Uterus (tissue), 4 donors: Measurements from ENCODE around the gene DKK2. TPM values are rescaled to one million over a fixed set of nuclear protein-coding genes. Genes with fewer than 3 reads are reported as not detected.

Experiments used
- DNase-seq, 2 donors: peaks; one replicate each; pipeline ENCODE4 v3.0.0-alpha.2; 2019 to 2020
- H3K27ac ChIP-seq, 2 donors: fragments of 200-600 bp; sonication (generic); 1 replicate in 1 of 2; 2 replicates in 1 of 2; pipeline ENCODE4 v1.5.1; 2016 to 2018
- H3K27me3 ChIP-seq, 2 donors: fragments of 200-600 bp; sonication (generic); one replicate each; pipeline ENCODE4 v1.5.1; 2018 to 2019; ENCODE audit warnings: control low read depth in 1 of 2
- H3K36me3 ChIP-seq, 2 donors: fragments of 200-600 bp; sonication (generic); one replicate each; pipeline ENCODE4 v1.5.1; 2019; ENCODE audit warnings: control low read depth in 1 of 2
- H3K4me1 ChIP-seq, 2 donors: fragments of 200-600 bp; sonication (generic); one replicate each; pipeline ENCODE4 v1.5.1; 2018 to 2019; ENCODE audit warnings: control low read depth in 1 of 2
- H3K4me3 ChIP-seq, 2 donors: fragments of 200-600 bp; sonication (generic); 1 replicate in 1 of 2; 2 replicates in 1 of 2; pipeline ENCODE4 v1.5.1; 2018 to 2019; ENCODE audit warnings: mild to moderate bottlenecking in 1 of 2
- H3K9me3 ChIP-seq, 2 donors: fragments of 200-600 bp; sonication (generic); one replicate each; pipeline ENCODE4 v1.5.1; 2019; ENCODE audit warnings: control low read depth in 1 of 2
- CTCF ChIP-seq, 4 experiments: fragments of 200-600 bp in 2 of 4; fragments of 450-650 bp in 2 of 4; sonication (generic) in 2 of 4; IDR thresholded peaks; one replicate each; pipeline ENCODE4 v1.5.1; 2016 to 2019; ENCODE audit warnings: antibody characterized with exemption in 4 of 4, mild to moderate bottlenecking in 2 of 4, moderate library complexity in 1 of 4
- POLR2A ChIP-seq, 2 donors: fragments of 450-650 bp; IDR thresholded peaks; one replicate each; pipeline ENCODE4 v1.6.1; 2016; ENCODE audit warnings: antibody characterized with exemption in 2 of 2, mild to moderate bottlenecking in 1 of 2, moderate library complexity in 1 of 2
- intact Hi-C: fragments of 100-400 bp; cut with DNase I; formaldehyde crosslinking; loops from one replicate; pipeline ENCODE4 v1.15.1; 2023; ENCODE audit warnings: low total_unique reads
- total RNA-seq, 4 donors: library from RNA; depleted of rRNA in 3 of 4; stranded (reverse); fragments of >200 nt in 3 of 4; gene quantifications; one replicate each; pipeline versions ENCODE4 v1.1.0 to v1.2.4, GENCODE V29; 2014 to 2023
- donor health status: DM: yes; HTN: yes; CAD: no.

Gene DKK2
- total RNA-seq, 4 donors from 2014 or later, result 1.5 to 25.0 TPM; not detected in 2

GRCh38 chr4:106993827-106994226 is 42.3 kb downstream of the DKK2 start:
- H3K27ac ChIP-seq, result no peak overlapping the region
- H3K27me3 ChIP-seq, result no peaks in the 10 kb centered on the region
- H3K9me3 ChIP-seq, result no peaks in the 10 kb centered on the region
- H3K4me1 ChIP-seq, result no peaks in the 10 kb centered on the region
- no peak for TF ChIP-seq POLR2A (IDR thresholded peaks at IDR 0.05)
- no peak for TF ChIP-seq CTCF (IDR thresholded peaks at IDR 0.05)
- DNase-seq, result no peak
- intact Hi-C loops, result no loop called here
- no peaks in the 10 kb centered on the region for H3K36me3 ChIP-seq
- no peak overlapping the region for H3K4me3 ChIP-seq

DNA sequence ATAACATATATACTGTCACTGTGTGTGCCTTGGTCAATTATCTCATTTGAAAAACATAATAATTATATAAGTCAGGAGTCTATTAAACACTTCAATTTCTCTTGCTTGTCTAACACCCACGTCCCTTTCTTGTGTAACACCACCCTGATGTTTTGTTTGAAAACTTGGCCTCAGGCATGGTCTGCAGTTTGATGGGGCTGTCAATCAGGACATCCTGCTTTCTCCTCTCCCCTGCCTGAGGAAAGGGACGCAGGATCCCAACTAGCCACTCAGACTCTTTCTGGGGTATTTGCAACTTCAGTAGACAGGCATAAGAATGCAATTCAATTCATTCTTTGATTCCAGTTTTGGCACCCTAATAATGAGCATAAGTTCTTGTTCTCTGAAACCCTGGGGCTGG is 48.8 kb downstream of the DKK2 start:
- H3K36me3 ChIP-seq, result no peaks in the 10 kb centered on the region
- DNase-seq, result no peak
- TF ChIP-seq CTCF (IDR thresholded peaks at IDR 0.05) (no peak), POLR2A (IDR thresholded peaks at IDR 0.05) (no peak)
- H3K27me3 ChIP-seq, result no peaks in the 10 kb centered on the region
- H3K4me3 ChIP-seq, result no peak overlapping the region
- intact Hi-C loops, result no loop called here
- H3K9me3 ChIP-seq, result no peaks in the 10 kb centered on the region
- no peaks in the 10 kb centered on the region for H3K4me1 ChIP-seq
- no peak overlapping the region for H3K27ac ChIP-seq

GRCh38 chr4:106986486-106986885 is 49.6 kb downstream of the DKK2 start:
- intact Hi-C loops, result no loop called here
- no peaks in the 10 kb centered on the region for H3K27me3 ChIP-seq
- TF ChIP-seq POLR2A (IDR thresholded peaks at IDR 0.05) (no peak), CTCF (IDR thresholded peaks at IDR 0.05) (no peak)
- H3K27ac ChIP-seq, result no peak overlapping the region
- no peaks in the 10 kb centered on the region for H3K9me3 ChIP-seq
- H3K36me3 ChIP-seq, result no peaks in the 10 kb centered on the region
- no peak for DNase-seq
- no peaks in the 10 kb centered on the region for H3K4me1 ChIP-seq
- H3K4me3 ChIP-seq, result no peak overlapping the region

DNA sequence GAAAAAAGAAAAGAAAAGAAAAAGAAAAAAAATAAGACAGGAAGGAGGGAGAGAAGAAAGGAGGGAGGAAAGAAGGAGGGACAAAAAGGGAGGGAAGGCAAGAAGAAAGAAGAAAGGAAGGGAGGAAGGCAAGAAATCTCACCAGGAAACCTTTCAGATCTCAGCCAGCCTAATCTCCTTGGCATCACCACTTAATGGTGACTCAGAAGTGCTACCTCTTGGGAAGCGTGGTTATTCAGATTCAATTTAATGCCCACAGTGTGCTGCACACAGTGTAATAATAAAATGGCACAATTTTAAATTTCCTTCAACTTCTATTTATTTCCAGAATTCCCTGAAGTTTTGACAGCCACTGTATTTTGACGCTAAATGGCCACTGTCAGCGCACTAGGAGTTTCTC is 50.3 kb downstream of the DKK2 start:
- H3K36me3 ChIP-seq, result no peaks in the 10 kb centered on the region
- no peaks in the 10 kb centered on the region for H3K27me3 ChIP-seq
- no peaks in the 10 kb centered on the region for H3K9me3 ChIP-seq
- TF ChIP-seq POLR2A (IDR thresholded peaks at IDR 0.05), result no peak
- no peak for TF ChIP-seq CTCF (IDR thresholded peaks at IDR 0.05)
- H3K4me1 ChIP-seq, result no peaks in the 10 kb centered on the region
- no peak overlapping the region for H3K4me3 ChIP-seq
- H3K27ac ChIP-seq, result no peak overlapping the region
- no peak for DNase-seq
- intact Hi-C loops, result no loop called here

DNA sequence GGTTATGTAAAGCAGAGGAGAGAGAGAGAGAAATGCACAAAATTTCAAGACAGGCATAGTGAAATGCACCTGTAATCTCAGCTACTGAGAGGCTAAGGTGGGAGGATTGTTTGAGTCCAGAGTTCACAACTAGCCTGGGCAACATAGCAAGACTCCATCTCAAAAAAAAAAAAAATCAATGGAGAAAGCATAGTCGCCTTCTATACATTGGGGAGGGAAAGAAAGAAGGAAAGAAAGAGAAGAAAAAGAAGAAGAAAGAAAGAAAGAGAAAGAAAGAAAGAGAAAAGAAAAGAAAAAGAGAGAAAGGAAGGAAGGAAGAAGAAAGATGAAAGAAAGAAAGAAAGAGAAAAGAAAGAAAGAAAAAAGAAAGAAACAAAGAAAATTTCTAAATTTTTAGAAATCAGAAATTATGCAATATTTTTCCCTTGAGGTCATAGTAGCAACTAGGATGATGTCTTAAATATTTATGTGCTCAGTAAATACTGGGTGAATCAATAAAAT is 53.4 kb downstream of the DKK2 start:
- Histone ChIP-seq H3K9me3 (no peaks in the 10 kb centered on the region), H3K27me3 (no peaks in the 10 kb centered on the region), H3K4me1 (no peaks in the 10 kb centered on the region), H3K4me3 (no peak overlapping the region), H3K27ac (no peak overlapping the region), H3K36me3 (no peaks in the 10 kb centered on the region)
- DNase-seq, result no peak
- TF ChIP-seq POLR2A (IDR thresholded peaks at IDR 0.05) (no peak), CTCF (IDR thresholded peaks at IDR 0.05) (no peak)
- intact Hi-C loops, result no loop called here
